Vagina (tissue), 2 donors: ENCODE measurements around the gene LRRIQ4. TPM values are rescaled to one million over a fixed set of nuclear protein-coding genes. Genes with fewer than 3 reads are reported as not detected.

Experiments used
- DNase-seq, 2 donors: peaks; one replicate each; pipeline ENCODE4 v3.0.0-alpha.2; 2017; ENCODE audit errors: extremely low spot score in 2 of 2
- H3K27ac ChIP-seq: fragments of 200-600 bp; sonication (generic); one replicate; pipeline ENCODE4 v1.5.1; 2019
- H3K27me3 ChIP-seq: fragments of 200-600 bp; sonication (generic); one replicate; pipeline ENCODE4 v1.5.1; 2019
- H3K36me3 ChIP-seq, 2 donors: fragments of 200-600 bp; sonication (generic); one replicate each; pipeline ENCODE4 v1.5.1; 2017 to 2019
- H3K4me1 ChIP-seq: fragments of 200-600 bp; sonication (generic); one replicate; pipeline ENCODE4 v1.5.1; 2019
- H3K4me3 ChIP-seq, 2 donors: fragments of 200-600 bp; sonication (generic); 1 replicate in 1 of 2; 2 replicates in 1 of 2; pipeline ENCODE4 v1.5.1; 2016 to 2019
- H3K9me3 ChIP-seq: fragments of 200-600 bp; sonication (generic); one replicate; pipeline ENCODE4 v1.5.1; 2019
- CTCF ChIP-seq, 3 experiments: fragments of 450-650 bp in 2 of 3; fragments of 200-600 bp in 1 of 3; sonication (generic) in 1 of 3; IDR thresholded peaks; one replicate each; pipeline ENCODE4 v1.5.1; 2017 to 2019; ENCODE audit warnings: antibody characterized with exemption in 3 of 3, mild to moderate bottlenecking in 2 of 3, moderate library complexity in 2 of 3
- POLR2A ChIP-seq, 2 donors: fragments of 450-650 bp; IDR thresholded peaks; one replicate each; pipeline ENCODE4 v1.6.1; 2017; ENCODE audit warnings: antibody characterized with exemption in 2 of 2, mild to moderate bottlenecking in 2 of 2, moderate library complexity in 2 of 2
- POLR2AphosphoS5 ChIP-seq, 2 donors: sonication (generic); formaldehyde crosslinking; IDR thresholded peaks; one replicate each; pipeline ENCODE4 v1.9.0; 2017; ENCODE audit warnings: antibody characterized with exemption in 2 of 2, mild to moderate bottlenecking in 2 of 2, low read depth in 1 of 2; ENCODE audit not compliant: insufficient read depth in 1 of 2
- intact Hi-C: fragments of 100-400 bp; cut with DNase I; formaldehyde crosslinking; loops from one replicate; pipeline ENCODE4 v1.15.1; 2023
- total RNA-seq: library from RNA; depleted of rRNA; stranded (reverse); fragments of >200 nt; gene quantifications from one replicate; pipeline ENCODE4 v1.2.3, GENCODE V29; 2016

LRRIQ4 gene
- total RNA-seq, 1 donor from 2014 or later: not detected

DNA sequence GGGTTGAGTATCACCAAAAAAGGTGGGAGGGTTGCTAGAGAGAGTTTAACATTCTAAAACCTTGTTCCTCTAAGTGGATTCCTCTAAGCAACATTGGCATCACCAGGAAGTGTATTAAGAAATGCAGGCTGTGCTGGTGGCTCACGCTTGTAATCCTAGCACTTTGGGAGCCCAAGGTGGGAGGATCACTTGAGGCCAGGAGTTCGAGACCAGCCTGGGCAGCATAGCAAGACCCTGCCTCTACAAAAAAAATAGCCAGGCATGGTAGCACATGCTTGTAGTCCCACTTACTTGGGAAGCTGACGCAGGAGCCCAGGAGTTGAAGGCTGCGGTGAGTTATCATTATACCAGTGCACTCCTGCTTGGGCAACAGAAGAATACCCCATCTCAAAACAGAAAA lies 34.8 kb upstream of the LRRIQ4 start:
- TF ChIP-seq POLR2A (IDR thresholded peaks at IDR 0.05): no peak
- no peak for TF ChIP-seq POLR2AphosphoS5 (IDR thresholded peaks at IDR 0.05; ENCODE audit: insufficient read depth in 1 of 2, low read depth in 1 of 2)
- TF ChIP-seq CTCF (IDR thresholded peaks at IDR 0.05): no peak
- intact Hi-C loops: no loop called here

GRCh38 chr3:169780742-169781141 lies 31.9 kb upstream of the LRRIQ4 start:
- no peaks in the 10 kb centered on the region for H3K9me3 ChIP-seq
- no peak for TF ChIP-seq POLR2A (IDR thresholded peaks at IDR 0.05)
- no peak for TF ChIP-seq POLR2AphosphoS5 (IDR thresholded peaks at IDR 0.05; ENCODE audit: insufficient read depth in 1 of 2, low read depth in 1 of 2)
- TF ChIP-seq CTCF (IDR thresholded peaks at IDR 0.05): no peak
- H3K27ac ChIP-seq: no peak overlapping the region
- DNase-seq: no peak
- peaks cover 13% of the 10 kb centered on the region for H3K4me1 ChIP-seq
- peaks cover 0 to 66% of the 10 kb centered on the region in 2 donors for H3K36me3 ChIP-seq
- intact Hi-C loops: no loop called here
- H3K4me3 ChIP-seq: no peak overlapping the region
- no peaks in the 10 kb centered on the region for H3K27me3 ChIP-seq

More for the DNA sequence above, 34.8 kb upstream of the LRRIQ4 start:
- Histone ChIP-seq H3K36me3 (peaks cover 0 to 50% of the 10 kb centered on the region in 2 donors), H3K27me3 (no peaks in the 10 kb centered on the region), H3K9me3 (no peaks in the 10 kb centered on the region), H3K4me3 (no peak overlapping the region), H3K4me1 (peaks cover 34% of the 10 kb centered on the region), H3K27ac (no peak overlapping the region)
- no peak for DNase-seq

DNA sequence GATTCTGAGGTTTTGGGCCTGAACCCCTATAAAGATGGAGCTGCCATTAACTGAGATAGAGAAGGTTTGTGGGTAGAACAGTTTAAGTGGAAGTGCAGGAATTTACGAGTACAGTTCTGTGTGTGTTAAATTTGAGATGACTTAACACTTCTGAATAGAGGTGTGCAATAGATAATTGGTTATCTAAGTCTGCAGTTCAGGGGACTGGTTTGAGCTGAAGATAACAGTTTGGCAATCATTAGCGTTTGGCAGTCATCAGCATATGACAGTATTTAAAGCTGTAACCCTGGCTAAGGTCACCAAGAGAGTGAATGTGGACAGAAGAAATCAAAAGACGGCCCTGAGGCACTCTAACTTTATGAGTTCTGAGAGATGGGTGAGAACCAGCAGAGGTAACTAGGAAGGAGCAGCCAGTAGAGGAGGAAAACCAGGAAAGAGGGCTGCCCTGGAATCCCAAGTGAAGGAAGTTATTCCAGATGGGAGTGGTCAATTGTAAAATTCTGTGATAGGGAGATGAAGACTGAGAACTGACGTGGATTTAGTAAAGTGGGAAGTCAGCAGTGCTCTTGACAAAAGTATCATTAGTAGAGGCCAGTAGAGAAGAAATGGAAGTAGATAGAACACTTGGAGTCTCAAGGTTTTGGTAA lies 31.3 kb upstream of the LRRIQ4 start:
- Histone ChIP-seq H3K36me3 (peaks cover 0 to 72% of the 10 kb centered on the region in 2 donors), H3K4me1 (peaks cover 9% of the 10 kb centered on the region), H3K27me3 (no peaks in the 10 kb centered on the region), H3K27ac (no peak overlapping the region), H3K9me3 (no peaks in the 10 kb centered on the region), H3K4me3 (no peak overlapping the region)
- TF ChIP-seq POLR2AphosphoS5 (IDR thresholded peaks at IDR 0.05; ENCODE audit: insufficient read depth in 1 of 2, low read depth in 1 of 2) (no peak), CTCF (IDR thresholded peaks at IDR 0.05) (no peak), POLR2A (IDR thresholded peaks at IDR 0.05) (no peak)
- intact Hi-C loops: no loop called here
- DNase-seq: no peak

DNA sequence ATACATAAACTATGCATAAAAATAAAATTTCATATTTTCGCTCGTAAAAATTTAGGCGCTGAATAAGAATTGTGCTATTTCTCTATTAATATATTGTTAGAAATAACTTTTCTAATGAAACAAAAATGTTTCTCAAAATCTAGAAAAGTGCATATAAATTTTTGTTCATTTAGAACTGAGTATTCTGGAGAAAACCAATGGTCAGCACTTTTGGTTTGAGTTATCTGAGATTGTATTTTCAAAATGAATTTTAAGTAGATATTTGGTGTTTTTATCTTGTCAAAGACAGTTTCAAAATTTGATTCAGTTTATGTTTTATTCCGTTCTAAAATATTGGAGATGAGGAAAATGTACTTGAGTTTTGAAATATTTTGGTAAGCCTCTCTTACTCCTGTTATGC lies 25.6 kb upstream of the LRRIQ4 start:
- H3K27me3 ChIP-seq: no peaks in the 10 kb centered on the region
- TF ChIP-seq CTCF (IDR thresholded peaks at IDR 0.05): no peak
- no peak for TF ChIP-seq POLR2A (IDR thresholded peaks at IDR 0.05)
- TF ChIP-seq POLR2AphosphoS5 (IDR thresholded peaks at IDR 0.05; ENCODE audit: insufficient read depth in 1 of 2, low read depth in 1 of 2): no peak

DNA sequence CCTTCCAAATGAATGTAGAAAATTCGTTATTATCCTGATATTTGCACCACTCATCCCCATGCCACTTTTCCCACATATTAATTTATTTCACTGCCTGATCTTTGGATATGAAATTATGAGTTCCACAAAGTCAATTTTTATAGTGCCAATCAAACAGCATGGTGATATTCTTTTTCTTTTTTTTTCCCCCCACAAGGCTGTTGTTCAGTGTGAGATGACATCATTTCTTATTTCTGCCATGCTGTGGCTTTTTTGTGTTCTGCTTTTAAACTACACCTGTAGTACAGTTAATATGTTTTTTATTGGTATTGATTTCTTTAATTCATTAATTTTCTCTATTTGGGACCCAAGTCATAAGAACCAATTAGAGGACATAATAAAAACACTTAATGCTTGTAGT lies 24.9 kb upstream of the LRRIQ4 start:
- H3K4me3 ChIP-seq: no peak overlapping the region
- no peak overlapping the region for H3K27ac ChIP-seq
- DNase-seq: no peak
- no peaks in the 10 kb centered on the region for H3K9me3 ChIP-seq
- no peaks in the 10 kb centered on the region for H3K27me3 ChIP-seq
- peaks cover 0 to 51% of the 10 kb centered on the region in 2 donors for H3K36me3 ChIP-seq
- TF ChIP-seq POLR2A (IDR thresholded peaks at IDR 0.05) (no peak), CTCF (IDR thresholded peaks at IDR 0.05) (no peak), POLR2AphosphoS5 (IDR thresholded peaks at IDR 0.05; ENCODE audit: insufficient read depth in 1 of 2, low read depth in 1 of 2) (no peak)
- no peaks in the 10 kb centered on the region for H3K4me1 ChIP-seq
- intact Hi-C loops: no loop called here

More for the DNA sequence above, 25.6 kb upstream of the LRRIQ4 start:
- H3K36me3 ChIP-seq: peaks cover 0 to 51% of the 10 kb centered on the region in 2 donors
- no peaks in the 10 kb centered on the region for H3K9me3 ChIP-seq
- DNase-seq: no peak
- no peak overlapping the region for H3K4me3 ChIP-seq
- H3K4me1 ChIP-seq: no peaks in the 10 kb centered on the region
- intact Hi-C loops: no loop called here
- no peak overlapping the region for H3K27ac ChIP-seq
